Measurements from ENCODE around the gene CAMTA1. TPM values are rescaled to one million over a fixed set of nuclear protein-coding genes. Genes with fewer than 3 reads are reported as not detected.
"Not testable (repeated sequence)": the region's sequence is repeated elsewhere in the genome, so short reads cannot be mapped to it uniquely, and the experiment has no call there.

The CAMTA1 gene
- 160 TPM for total RNA-seq
- long read RNA-seq, transcript CAMTA1-202 (5 exons, 431 nt): minor isoform, 8 of 167 reads
- long read RNA-seq, transcript CAMTA1-213 (3 exons, 538 nt): minor isoform, 27 of 167 reads
- long read RNA-seq, transcript CAMTA1-208 (4 exons, 567 nt): major isoform, 118 of 167 reads
- long read RNA-seq, partial matches to known transcripts: 2 of 167 reads
- long read RNA-seq, other reads (novel, unspliced or antisense): 8 of 167 reads

GRCh38 chr1:6785318-6785727, at the start of gene CAMTA1:
TSS of gene CAMTA1 (plus strand) at chr1:6785454. CDS start at chr1:6785531, 77 bp downstream.
- Histone ChIP-seq H3K27me3 (ENCODE audit: low read depth) (no peaks in the 10 kb centered on the region), H3K4me3 (peak within 1 kb of the TSS; percentile 94), H3K4me1 (peaks cover 62% of the 10 kb centered on the region), H3K36me3 (no peaks in the 10 kb centered on the region), H3K9me3 (replicated peaks) (no peaks in the 10 kb centered on the region), H3K27ac (replicated peaks) (peak within 1 kb of the TSS; percentile 100)
- intact Hi-C loops (cut with micrococcal nuclease): no loop called here
- no peak for TF ChIP-seq CTCF (IDR thresholded peaks at IDR 0.05; ENCODE audit: borderline replicate concordance)
- no peak for DNase-seq

- TF ChIP-seq CTCF (IDR thresholded peaks at IDR 0.05; ENCODE audit: borderline replicate concordance): no peak
- intact Hi-C loops (cut with micrococcal nuclease): no loop called here
These were observed 46.1 kb upstream of the CAMTA1 start for GRCh38 chr1:6738987-6739676.

GRCh38 chr1:6742676-6743188, 42.5 kb upstream of the CAMTA1 start:
- H3K27ac ChIP-seq (replicated peaks): peak overlapping the region; percentile 94
- peaks cover 19% of the 10 kb centered on the region for H3K4me1 ChIP-seq
- DNase-seq; intact Hi-C loops (cut with micrococcal nuclease); H3K27me3 ChIP-seq (ENCODE audit: low read depth); H3K4me3 ChIP-seq; H3K36me3 ChIP-seq: not testable (repeated sequence)
- peaks cover 11% of the 10 kb centered on the region for H3K9me3 ChIP-seq (replicated peaks)

More at GRCh38 chr1:6738987-6739676, 46.1 kb upstream of the CAMTA1 start:
- peaks cover 15% of the 10 kb centered on the region for H3K4me1 ChIP-seq
- no peak for DNase-seq
- H3K9me3 ChIP-seq (replicated peaks): peaks cover 11% of the 10 kb centered on the region
- H3K36me3 ChIP-seq: no peaks in the 10 kb centered on the region
- H3K27me3 ChIP-seq (ENCODE audit: low read depth): peaks cover 20% of the 10 kb centered on the region
- no peak overlapping the region for H3K27ac ChIP-seq (replicated peaks)
- no peak overlapping the region for H3K4me3 ChIP-seq

- Histone ChIP-seq H3K27me3 (ENCODE audit: low read depth) (no peaks in the 10 kb centered on the region), H3K27ac (replicated peaks) (peak overlapping the region; percentile 94), H3K4me3 (peak overlapping the region; percentile 38), H3K36me3 (no peaks in the 10 kb centered on the region), H3K9me3 (replicated peaks) (peaks cover 11% of the 10 kb centered on the region), H3K4me1 (peaks cover 19% of the 10 kb centered on the region)
- TF ChIP-seq CTCF (IDR thresholded peaks at IDR 0.05; ENCODE audit: borderline replicate concordance): no peak
- DNase-seq: peak; percentile 30
- intact Hi-C loops (cut with micrococcal nuclease): no loop called here
These were observed 41.8 kb upstream of the CAMTA1 start for GRCh38 chr1:6743189-6744101.

GRCh38 chr1:6745073-6745472, 40.2 kb upstream of the CAMTA1 start:
- H3K4me3 ChIP-seq: no peak overlapping the region
- intact Hi-C loops (cut with micrococcal nuclease): no loop called here
- peaks cover 19% of the 10 kb centered on the region for H3K4me1 ChIP-seq
- TF ChIP-seq CTCF (IDR thresholded peaks at IDR 0.05; ENCODE audit: borderline replicate concordance): no peak
- no peak for DNase-seq
- peaks cover 11% of the 10 kb centered on the region for H3K9me3 ChIP-seq (replicated peaks)
- no peaks in the 10 kb centered on the region for H3K36me3 ChIP-seq
- no peaks in the 10 kb centered on the region for H3K27me3 ChIP-seq (ENCODE audit: low read depth)
- H3K27ac ChIP-seq (replicated peaks): no peak overlapping the region

All from left ventricle myocardium inferior (tissue), 1 donor.